Raji (cell line): ENCODE results near the gene YIPF6.

Experiments
- POLR2A ChIP-seq: IDR thresholded peaks from 2 replicates; pipeline ENCODE4 v1.6.1; 2011; ENCODE audit warnings: low read depth, low read length, control low read depth; ENCODE audit not compliant: insufficient read depth

The YIPF6 gene

GRCh38 chrX:68499543-68500504, 973 bp downstream of the YIPF6 start:
- no peak for TF ChIP-seq POLR2A

- TF ChIP-seq POLR2A, result no peak
These were observed 5.2 kb downstream of the YIPF6 start for GRCh38 chrX:68503836-68504636.

GRCh38 chrX:68506649-68507048, 7.8 kb downstream of the YIPF6 start:
- no peak for TF ChIP-seq POLR2A

- TF ChIP-seq POLR2A, result no peak
These were observed 9.9 kb downstream of the YIPF6 start for GRCh38 chrX:68508799-68509198.

GRCh38 chrX:68511255-68511654, 12.4 kb downstream of the YIPF6 start:
- no peak for TF ChIP-seq POLR2A

- no peak for TF ChIP-seq POLR2A
These were observed 34.1 kb downstream of the YIPF6 start for GRCh38 chrX:68532831-68533533.

- TF ChIP-seq POLR2A, result no peak
These were observed 34.8 kb downstream of the YIPF6 start for GRCh38 chrX:68533656-68534055.

GRCh38 chrX:68534691-68535090, 35.8 kb downstream of the YIPF6 start:
- TF ChIP-seq POLR2A, result no peak

- no peak for TF ChIP-seq POLR2A
These were observed 37.6 kb downstream of the YIPF6 start for GRCh38 chrX:68536429-68536828.

GRCh38 chrX:68536884-68537283, 38.0 kb downstream of the YIPF6 start:
- TF ChIP-seq POLR2A, result no peak

GRCh38 chrX:68550193-68550592, 51.3 kb downstream of the YIPF6 start:
- no peak for TF ChIP-seq POLR2A

GRCh38 chrX:68556036-68556435, 57.2 kb downstream of the YIPF6 start:
- TF ChIP-seq POLR2A, result no peak

GRCh38 chrX:68568136-68568535, 69.3 kb downstream of the YIPF6 start:
- no peak for TF ChIP-seq POLR2A

- TF ChIP-seq POLR2A, result no peak
These were observed 71.7 kb downstream of the YIPF6 start for GRCh38 chrX:68570598-68570997.

- TF ChIP-seq POLR2A, result no peak
These were observed 72.4 kb downstream of the YIPF6 start for GRCh38 chrX:68571292-68571609.
